Dermis blood vessel endothelial cell (primary cell): ENCODE data around the gene IGSF21. TPM values are rescaled to one million over a fixed set of nuclear protein-coding genes. Genes with fewer than 3 reads are reported as not detected.

Experiments
- DNase-seq: peaks from one replicate; pipeline ENCODE4 v3.0.0; 2010
- total RNA-seq: library from RNA; depleted of rRNA; stranded (reverse); fragments of >200 nt; gene quantifications from 2 replicates; pipeline ENCODE4 v1.2.3, GENCODE V29; 2014

The IGSF21 gene
- total RNA-seq, 1 donor from 2014 or later, result not detected

DNA sequence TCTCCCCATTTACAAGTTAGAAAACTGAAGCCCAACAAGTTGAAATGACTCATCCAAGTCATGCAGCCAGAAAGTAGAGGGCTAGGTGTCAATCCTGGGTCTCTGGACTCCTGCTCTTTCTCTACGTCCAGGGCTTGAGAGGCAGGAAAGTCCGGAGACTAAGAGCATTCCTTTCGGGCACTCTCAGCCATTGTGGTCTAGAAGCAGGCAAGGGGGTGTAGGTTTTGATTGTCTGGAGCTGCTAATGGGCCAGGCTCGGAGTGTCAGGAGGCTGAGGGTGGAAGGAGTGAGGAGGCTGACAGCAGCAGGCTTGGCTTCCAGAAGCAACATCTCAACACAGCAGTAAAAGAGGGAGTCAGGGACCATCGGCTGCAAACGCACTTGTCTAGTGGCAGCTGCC lies 265.6 kb downstream of the IGSF21 start:
- DNase-seq, result no peak

GRCh38 chr1:18373882-18374493 lies 266.4 kb downstream of the IGSF21 start:
- DNase-seq, result no peak

DNA sequence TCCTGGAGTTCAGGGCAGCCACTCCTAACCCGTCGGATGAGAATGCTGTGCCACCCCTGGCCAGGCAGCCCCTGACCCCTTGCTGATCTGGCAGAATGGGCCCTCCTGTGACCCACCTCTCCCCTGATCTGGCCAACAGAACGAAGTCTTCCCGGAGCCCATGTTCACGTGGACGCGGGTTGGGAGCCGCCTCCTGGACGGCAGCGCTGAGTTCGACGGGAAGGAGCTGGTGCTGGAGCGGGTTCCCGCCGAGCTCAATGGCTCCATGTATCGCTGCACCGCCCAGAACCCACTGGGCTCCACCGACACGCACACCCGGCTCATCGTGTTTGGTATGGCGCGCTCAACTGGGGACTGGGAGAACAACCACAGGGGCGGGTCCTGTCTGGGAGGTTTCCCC lies 269.1 kb downstream of the IGSF21 start:
- DNase-seq, result no peak

GRCh38 chr1:18380288-18380687 lies 272.7 kb downstream of the IGSF21 start:
- no peak for DNase-seq

DNA sequence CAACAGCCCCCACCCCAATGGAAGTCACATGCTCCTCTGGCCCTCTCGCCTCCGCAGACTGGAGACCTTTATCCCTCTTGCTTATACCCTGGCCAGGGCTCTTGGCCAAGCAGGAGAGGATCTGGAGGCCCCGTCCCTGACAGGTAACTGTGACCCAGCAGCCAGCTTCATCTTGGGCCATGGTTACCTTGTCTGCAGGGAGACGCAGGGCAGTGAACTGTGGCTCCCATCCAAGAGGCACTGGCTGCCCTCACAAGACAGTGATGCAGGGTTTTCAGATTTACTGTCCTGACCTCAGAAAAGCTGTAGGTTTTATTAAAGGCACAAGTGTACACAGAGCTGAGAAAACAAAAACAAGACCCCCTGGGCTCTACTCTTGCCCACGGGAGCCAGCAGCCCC lies 276.5 kb downstream of the IGSF21 start:
- no peak for DNase-seq

GRCh38 chr1:18384471-18384870 lies 276.9 kb downstream of the IGSF21 start:
- no peak for DNase-seq

DNA sequence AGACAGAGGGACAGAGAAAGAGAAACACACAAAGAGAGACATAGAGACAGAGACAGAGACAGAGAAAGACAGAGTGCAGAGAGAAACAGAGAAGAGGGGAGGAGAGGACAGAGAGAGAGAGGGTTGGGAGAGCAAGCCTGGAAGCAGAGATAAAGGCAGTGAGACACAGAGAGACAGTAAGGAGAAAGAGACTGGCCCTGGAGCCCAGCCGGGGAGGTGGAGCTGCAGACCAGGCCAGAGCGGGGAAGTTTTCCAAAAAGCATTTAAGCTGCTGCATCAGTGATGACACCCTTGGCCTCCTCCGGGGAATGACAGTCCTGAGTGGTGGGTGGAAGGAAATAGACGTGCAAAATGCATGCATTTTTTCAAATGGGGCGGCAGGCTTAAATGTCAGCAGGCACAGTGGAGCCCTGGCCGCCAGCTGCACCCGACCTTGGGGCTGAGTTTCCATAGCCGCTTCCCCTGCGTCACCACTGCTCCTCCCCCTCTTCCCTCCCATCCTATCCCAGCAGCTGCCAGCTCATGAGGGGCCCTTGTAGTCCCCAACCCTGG lies 277.7 kb downstream of the IGSF21 start:
- DNase-seq, result no peak

GRCh38 chr1:18386591-18386990 lies 279.0 kb downstream of the IGSF21 start:
- DNase-seq, result no peak

- DNase-seq, result no peak
Observed at GRCh38 chr1:18387307-18387706, 279.7 kb downstream of the IGSF21 start.

DNA sequence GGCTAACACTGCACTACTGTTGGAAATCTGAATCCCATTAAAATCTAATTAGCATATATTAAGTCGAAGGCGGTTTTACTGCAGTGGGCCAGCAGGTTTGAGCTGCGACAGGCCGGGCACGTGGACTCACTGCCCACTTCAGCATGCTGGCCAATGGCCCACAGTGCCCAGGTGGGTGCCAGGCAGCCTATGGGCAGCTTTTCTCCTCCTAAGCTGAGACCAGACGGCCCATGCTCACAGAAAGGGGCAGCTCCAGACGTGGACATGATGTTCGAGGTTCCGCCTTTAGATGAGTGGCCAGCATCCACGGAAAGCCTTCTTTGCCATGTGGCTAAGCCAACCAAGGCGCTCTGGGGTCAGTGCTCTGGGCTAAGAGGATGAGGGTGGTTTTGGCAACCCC lies 283.4 kb downstream of the IGSF21 start:
- DNase-seq, result no peak

GRCh38 chr1:18394563-18395156 lies 287.1 kb downstream of the IGSF21 start:
- DNase-seq, result no peak

DNA sequence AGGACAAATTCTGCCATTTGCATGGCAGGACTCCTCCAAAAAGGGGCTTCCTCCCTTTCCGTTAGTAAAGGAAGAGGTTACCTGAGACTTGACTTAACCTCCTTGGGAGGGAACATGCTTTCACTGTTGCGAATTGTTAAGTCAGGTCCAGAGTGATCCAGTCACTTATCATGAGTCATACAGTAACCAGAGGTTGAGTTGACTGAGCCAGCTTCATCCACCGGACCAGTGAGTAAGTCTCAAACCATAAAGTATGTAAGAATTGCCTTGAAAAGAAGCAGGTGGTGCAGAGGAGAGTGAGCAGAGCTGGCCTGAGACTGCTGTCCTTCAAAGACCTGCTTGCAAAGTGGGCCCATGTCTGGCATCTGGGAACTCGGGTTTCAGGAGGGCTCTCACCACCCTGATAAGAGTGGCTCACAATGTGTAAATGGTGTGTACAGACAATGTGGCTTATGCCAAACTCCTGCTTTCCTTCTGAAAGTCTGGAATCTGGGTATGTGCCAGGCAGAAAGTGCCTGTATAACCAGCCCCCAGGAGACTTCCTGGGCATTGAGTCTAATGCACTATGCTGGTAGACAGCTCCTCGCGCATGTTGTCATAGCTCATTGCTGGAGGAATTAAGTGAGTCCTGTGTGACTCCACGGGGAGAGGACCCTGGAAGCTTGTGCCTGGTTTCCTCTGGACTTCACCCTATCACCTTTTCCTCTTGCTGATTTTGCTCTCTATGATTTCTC lies 288.8 kb downstream of the IGSF21 start:
- no peak for DNase-seq

DNA sequence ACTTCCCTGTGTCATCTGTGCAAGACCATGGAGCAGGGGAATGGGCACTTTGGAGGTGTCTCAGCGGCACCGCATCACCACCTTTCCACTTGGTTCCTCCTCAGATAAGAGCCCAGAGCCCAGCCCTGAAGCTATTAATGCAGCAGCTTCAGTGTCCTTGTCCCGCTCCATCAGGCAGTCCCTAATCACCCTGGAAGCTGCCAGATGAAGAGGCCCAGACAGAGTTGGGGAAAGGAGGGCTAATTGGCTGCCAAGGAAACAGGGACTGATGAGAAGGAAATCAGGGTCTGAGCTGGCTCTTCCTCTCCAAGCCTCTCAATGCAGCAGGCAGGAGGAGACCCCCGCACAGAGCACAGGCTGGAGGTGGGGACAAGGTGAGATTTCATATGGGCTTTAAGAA lies 290.0 kb downstream of the IGSF21 start:
- no peak for DNase-seq

DNA sequence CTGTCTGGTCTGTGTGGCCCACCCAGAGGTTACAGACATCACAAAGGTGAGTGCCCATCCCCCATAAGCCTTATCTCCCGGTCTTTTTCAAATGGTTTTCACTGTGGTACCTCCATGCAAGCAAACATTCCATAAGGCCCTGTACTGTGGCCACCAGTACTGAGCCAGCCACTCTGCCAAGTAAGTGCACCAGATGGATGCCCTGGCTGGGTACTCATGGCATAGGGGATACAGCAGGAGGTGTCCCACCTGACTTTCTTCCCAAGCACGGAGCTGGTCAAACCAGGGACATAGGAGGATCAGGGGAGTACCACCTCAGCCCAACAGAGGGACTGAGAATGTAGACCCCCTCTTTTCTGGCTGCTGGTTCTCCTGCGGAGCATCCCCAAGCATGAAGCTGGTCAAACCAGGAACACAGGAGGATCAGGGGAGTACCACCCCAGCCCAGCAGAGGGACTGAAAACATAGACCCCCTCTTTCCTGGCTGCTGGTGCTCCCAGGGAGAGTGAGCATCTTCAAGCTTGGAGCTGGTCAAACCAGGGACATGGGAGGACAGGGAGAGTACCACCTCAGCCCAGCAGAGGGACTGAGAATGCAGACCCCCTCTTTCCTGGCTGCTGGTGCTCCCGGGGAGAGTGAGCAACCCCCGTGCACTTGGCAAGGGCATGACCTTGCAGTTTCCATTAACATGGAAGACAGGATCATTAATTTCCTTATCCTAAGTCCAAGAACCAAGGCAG lies 291.4 kb downstream of the IGSF21 start:
- DNase-seq, result no peak

GRCh38 chr1:18400347-18401102 lies 292.9 kb downstream of the IGSF21 start:
- no peak for DNase-seq

DNA sequence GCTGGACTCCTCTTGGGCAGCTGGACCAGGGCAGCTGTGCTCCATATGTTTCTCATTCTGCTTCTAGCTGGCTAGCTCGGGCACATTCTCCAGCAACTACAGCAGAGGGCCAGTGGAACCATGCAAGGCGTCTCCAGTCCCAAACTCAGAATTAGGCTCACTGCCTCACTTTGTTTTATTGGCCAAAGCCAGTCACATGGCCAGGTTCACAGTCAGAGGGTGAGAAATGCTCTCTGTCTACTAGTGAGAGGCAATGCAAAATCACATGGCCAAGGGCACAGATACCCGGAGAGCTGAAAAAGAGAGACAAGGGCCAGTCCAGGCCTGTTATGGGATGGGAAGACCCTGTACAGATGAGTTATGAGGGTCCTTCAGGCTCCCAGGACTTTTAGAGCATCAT lies 294.3 kb downstream of the IGSF21 start:
- DNase-seq, result no peak

GRCh38 chr1:18404460-18404859 lies 296.9 kb downstream of the IGSF21 start:
- no peak for DNase-seq

- no peak for DNase-seq
Observed at GRCh38 chr1:18407166-18408045, 299.8 kb downstream of the IGSF21 start.

GRCh38 chr1:18408656-18409370 lies 301.2 kb downstream of the IGSF21 start:
- no peak for DNase-seq

DNA sequence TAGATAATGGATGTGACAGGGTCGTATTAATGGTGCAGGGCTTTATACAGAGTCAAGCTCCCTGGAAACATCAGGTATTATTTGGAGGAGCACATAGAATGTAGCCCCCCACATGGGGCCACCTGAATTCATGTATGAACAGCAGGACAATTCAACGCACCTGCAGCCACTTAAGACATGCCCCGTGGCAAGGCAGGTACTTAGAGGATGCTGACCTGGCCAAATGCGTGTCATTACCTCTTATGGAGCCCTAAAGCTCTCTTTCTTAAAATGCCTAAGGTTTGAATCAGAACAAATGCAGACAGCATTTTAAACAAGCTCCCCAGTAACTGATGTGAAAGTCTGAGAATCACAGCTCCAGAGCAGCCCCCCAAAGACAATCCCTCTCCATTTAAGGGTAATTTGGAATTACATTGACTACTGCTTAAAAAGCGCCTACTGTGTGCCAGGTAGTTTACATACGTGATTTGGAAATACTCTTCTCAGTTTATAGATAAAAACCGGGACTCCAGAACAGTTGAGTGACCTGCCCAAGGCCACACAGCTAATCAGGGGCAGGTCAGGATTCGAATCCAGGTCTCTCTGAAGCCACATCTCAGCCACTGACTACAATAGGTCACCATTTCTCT lies 302.1 kb downstream of the IGSF21 start:
- DNase-seq, result no peak
